Stomach (tissue), 9 donors: ENCODE measurements around the gene CIZ1. TPM values are rescaled to one million over a fixed set of nuclear protein-coding genes. Genes with fewer than 3 reads are reported as not detected.
A peak's percentile ranks its signal among the peaks of the same experiment; 100 is the strongest.

Source experiments
- DNase-seq, 2 donors: peaks; one replicate each; pipeline versions ENCODE4 v3.0.0 to v3.0.0-alpha.2; 2013 to 2019
- H3K27ac ChIP-seq, 5 donors: fragments of 200-600 bp in 4 of 5; sonication (generic) in 4 of 5; one replicate each; pipeline ENCODE4 v1.5.1; 2013 to 2019; ENCODE audit warnings: mild to moderate bottlenecking in 1 of 5, moderate library complexity in 1 of 5
- H3K27me3 ChIP-seq, 3 donors: fragments of 200-600 bp; sonication (generic); one replicate each; pipeline ENCODE4 v1.5.1; 2017 to 2019; ENCODE audit warnings: mixed run types in 1 of 3
- H3K36me3 ChIP-seq, 4 donors: fragments of 200-600 bp; sonication (generic); 1 replicate in 3 of 4; 2 replicates in 1 of 4; pipeline ENCODE4 v1.5.1; 2016 to 2019
- H3K4me1 ChIP-seq, 4 donors: fragments of 200-600 bp; sonication (generic); one replicate each; pipeline ENCODE4 v1.5.1; 2016 to 2019
- H3K4me3 ChIP-seq, 4 donors: fragments of 200-600 bp; sonication (generic) in 3 of 4; one replicate each; pipeline ENCODE4 v1.5.1; 2016 to 2019; ENCODE audit warnings: mild to moderate bottlenecking in 1 of 4
- H3K9me3 ChIP-seq, 4 donors: fragments of 200-600 bp; sonication (generic); one replicate each; pipeline ENCODE4 v1.5.1; 2016 to 2019
- EP300 ChIP-seq: sonication (generic); formaldehyde crosslinking; IDR thresholded peaks from one replicate; pipeline ENCODE4 v1.6.1; 2017; ENCODE audit warnings: antibody characterized with exemption
- POLR2A ChIP-seq, 4 donors: fragments of 450-650 bp; IDR thresholded peaks; one replicate each; pipeline ENCODE4 v1.6.1; 2016; ENCODE audit warnings: antibody characterized with exemption in 4 of 4, control low read depth in 2 of 4, mild to moderate bottlenecking in 1 of 4, moderate library complexity in 1 of 4
- POLR2AphosphoS5 ChIP-seq, 3 donors: sonication (generic); formaldehyde crosslinking; IDR thresholded peaks; one replicate each; pipeline ENCODE4 v1.6.1; 2016; ENCODE audit warnings: antibody characterized with exemption in 3 of 3
- WGBS, 5 donors: extraction: QIAGEN DNeasy Blood & Tissue Kit in 3 of 5; methylation state at CpG; one replicate each; pipeline versions ENCODE4 v1.1.5 to v1.1.7; 2013 to 2018; 5-methylcytosine and 5-hydroxymethylcytosine counted together
- intact Hi-C: fragments of 100-400 bp; cut with DNase I; formaldehyde crosslinking; loops from one replicate; pipeline ENCODE4 v1.15.1; 2023; ENCODE audit warnings: low total_unique reads
- polyA plus RNA-seq, 3 donors: library from polyadenylated mRNA; stranded (reverse); fragments of 200-250 nt; gene quantifications; one replicate each; pipeline ENCODE4 v1.2.3, GENCODE V29; 2013
- total RNA-seq, 5 donors: library from RNA; depleted of rRNA; stranded (reverse); fragments of >200 nt; gene quantifications; one replicate each; pipeline versions ENCODE4 v1.1.0 to v1.2.3, GENCODE V29; 2014 to 2016
- TF ChIP-seq, protein P1 (sequence below), 7 experiments: fragments of 450-650 bp in 4 of 7; fragments of 200-600 bp in 3 of 7; sonication (generic) in 3 of 7; IDR thresholded peaks; one replicate each; pipeline ENCODE4 v1.5.1; 2016 to 2019; ENCODE audit warnings: antibody characterized with exemption in 7 of 7, control low read depth in 2 of 7, mild to moderate bottlenecking in 1 of 7
- donor health status: healthy with polysubstance abuse.
- donor health status: Bipolar disorder and iron deficiency.
- donor health status: healthy.

The CIZ1 gene
- total and polyA plus RNA-seq, 8 donors = 15.2 to 217 (median 55.6) TPM

GRCh38 chr9:128202648-128203023, 11.3 kb upstream of the CIZ1 start:
- 11 to 26% (median 16%) methylated on average over 2 of the region's 2 CpGs for WGBS, 5 donors
- Histone ChIP-seq H3K36me3 (no peaks in the 10 kb centered on the region), H3K9me3 (no peaks in the 10 kb centered on the region), H3K27ac (peak overlapping the region in 1 of 5 donors; percentile 58), H3K4me1 (peaks cover 11 to 18% (median 15%) of the 10 kb centered on the region in 4 donors), H3K27me3 (peaks cover 6 to 39% (median 26%) of the 10 kb centered on the region in 3 donors), H3K4me3 (peak overlapping the region; percentile 60 to 89 (median 68))
- DNase-seq = no peak
- TF ChIP-seq EP300 (no peak), POLR2A (IDR thresholded peaks at IDR 0.05) (no peak), POLR2AphosphoS5 (IDR thresholded peaks at IDR 0.05) (no peak)
- TF ChIP-seq, protein P1, sequence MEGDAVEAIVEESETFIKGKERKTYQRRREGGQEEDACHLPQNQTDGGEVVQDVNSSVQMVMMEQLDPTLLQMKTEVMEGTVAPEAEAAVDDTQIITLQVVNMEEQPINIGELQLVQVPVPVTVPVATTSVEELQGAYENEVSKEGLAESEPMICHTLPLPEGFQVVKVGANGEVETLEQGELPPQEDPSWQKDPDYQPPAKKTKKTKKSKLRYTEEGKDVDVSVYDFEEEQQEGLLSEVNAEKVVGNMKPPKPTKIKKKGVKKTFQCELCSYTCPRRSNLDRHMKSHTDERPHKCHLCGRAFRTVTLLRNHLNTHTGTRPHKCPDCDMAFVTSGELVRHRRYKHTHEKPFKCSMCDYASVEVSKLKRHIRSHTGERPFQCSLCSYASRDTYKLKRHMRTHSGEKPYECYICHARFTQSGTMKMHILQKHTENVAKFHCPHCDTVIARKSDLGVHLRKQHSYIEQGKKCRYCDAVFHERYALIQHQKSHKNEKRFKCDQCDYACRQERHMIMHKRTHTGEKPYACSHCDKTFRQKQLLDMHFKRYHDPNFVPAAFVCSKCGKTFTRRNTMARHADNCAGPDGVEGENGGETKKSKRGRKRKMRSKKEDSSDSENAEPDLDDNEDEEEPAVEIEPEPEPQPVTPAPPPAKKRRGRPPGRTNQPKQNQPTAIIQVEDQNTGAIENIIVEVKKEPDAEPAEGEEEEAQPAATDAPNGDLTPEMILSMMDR (IDR thresholded peaks at IDR 0.05) = no peak
- intact Hi-C loops = no loop called here

DNA sequence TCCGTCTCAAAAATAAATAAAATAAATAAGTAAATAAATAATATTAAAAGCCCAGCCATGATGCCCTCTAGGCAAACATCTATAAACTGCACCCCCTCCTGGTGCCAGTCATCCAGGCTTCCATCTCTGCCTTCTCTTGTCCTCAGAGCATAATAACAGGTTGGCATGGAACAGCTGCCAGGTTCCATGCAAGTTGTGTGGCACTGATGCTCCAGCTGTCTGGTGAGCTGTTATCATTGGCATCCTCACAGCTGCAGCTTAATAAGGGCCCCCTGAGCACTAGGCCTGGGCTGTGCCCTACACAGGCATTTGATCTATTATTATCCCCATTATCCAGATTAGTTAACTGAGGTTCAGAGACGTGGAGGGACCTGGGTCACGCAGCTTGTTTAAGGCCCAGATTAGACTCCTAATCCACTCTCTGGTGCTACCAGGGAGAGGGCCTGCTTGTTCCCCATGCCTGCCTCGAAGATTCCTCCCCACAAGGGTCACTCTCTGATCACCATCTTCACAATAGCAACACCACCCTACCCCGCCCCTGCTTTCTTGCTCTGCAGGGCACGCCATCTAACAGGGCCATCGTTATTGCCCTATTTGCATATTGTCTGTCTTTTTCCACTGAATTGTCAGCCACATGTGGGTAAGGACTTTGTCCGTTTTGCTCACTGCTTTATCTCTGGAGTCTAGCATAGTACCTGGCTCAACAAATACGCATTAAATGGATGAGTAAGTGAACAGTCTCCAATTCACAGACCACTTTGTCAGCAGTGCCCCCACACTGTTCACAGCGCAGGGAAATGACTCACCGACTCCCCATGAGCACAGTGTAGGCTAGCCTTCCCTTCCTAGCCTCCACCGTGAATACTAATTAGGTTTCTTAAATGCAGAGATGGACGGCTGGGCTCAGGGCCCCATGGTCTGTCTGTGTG, 10.3 kb upstream of the CIZ1 start:
- H3K9me3 ChIP-seq = no peaks in the 10 kb centered on the region
- intact Hi-C loops = no loop called here
- DNase-seq = no peak
- WGBS, 5 donors = 82 to 87% (median 86%) methylated on average over 13 of the region's 13 CpGs
- H3K4me3 ChIP-seq = no peak overlapping the region
- TF ChIP-seq EP300 (no peak), POLR2AphosphoS5 (IDR thresholded peaks at IDR 0.05) (no peak), POLR2A (IDR thresholded peaks at IDR 0.05) (no peak)
- TF ChIP-seq, protein P1 (IDR thresholded peaks at IDR 0.05) = no peak
- H3K27me3 ChIP-seq = peaks cover 6 to 35% (median 26%) of the 10 kb centered on the region in 3 donors
- peaks cover 11 to 18% (median 15%) of the 10 kb centered on the region in 4 donors for H3K4me1 ChIP-seq
- peaks cover 0 to 4% (median 0%) of the 10 kb centered on the region in 4 donors for H3K36me3 ChIP-seq
- no peak overlapping the region for H3K27ac ChIP-seq

DNA sequence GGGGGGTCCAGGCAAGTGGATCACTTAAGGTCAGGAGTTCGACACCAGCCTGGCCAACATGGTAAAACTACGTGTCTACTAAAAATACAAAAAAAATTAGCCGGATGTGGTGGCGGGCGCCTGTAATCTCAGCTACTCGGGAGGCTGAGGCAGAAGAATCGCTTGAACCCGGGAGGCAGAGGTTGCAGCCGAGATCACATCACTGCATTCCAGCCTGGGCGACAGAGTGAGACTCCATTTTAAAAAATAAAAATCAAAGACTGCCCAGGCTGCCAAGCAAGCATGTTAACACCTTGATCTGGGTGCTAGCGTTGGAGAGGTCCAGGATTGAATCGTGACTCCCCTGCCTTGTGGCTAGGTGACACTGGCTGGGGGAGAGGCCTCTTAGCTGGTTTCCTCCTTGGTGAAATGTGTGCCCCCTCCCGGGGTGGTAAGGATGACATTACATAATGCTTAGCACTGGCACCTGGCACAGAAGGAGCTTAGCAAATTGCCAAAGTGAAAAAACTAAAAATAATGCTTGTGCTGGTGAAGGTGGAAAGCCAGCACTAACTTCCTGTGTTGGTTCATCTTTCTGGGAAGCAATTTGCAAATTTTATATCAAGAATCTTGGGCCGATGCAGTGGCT, 2.2 kb upstream of the CIZ1 start:
- H3K9me3 ChIP-seq = no peaks in the 10 kb centered on the region
- H3K27me3 ChIP-seq = no peaks in the 10 kb centered on the region
- intact Hi-C loops = no loop called here
- H3K27ac ChIP-seq = peak overlapping the region; percentile 88 to 97 (median 94)
- 82 to 86% (median 83%) methylated on average over 14 of the region's 14 CpGs for WGBS, 5 donors
- H3K36me3 ChIP-seq = peaks cover 0 to 13% (median 9%) of the 10 kb centered on the region in 4 donors
- TF ChIP-seq, protein P1 (IDR thresholded peaks at IDR 0.05) = no peak
- TF ChIP-seq POLR2AphosphoS5 (IDR thresholded peaks at IDR 0.05) = no peak
- no peak for TF ChIP-seq POLR2A (IDR thresholded peaks at IDR 0.05)
- no peak for TF ChIP-seq EP300
- H3K4me3 ChIP-seq = peak overlapping the region in 2 of 4 donors; percentile 66 to 96
- peaks cover 20 to 40% (median 30%) of the 10 kb centered on the region in 4 donors for H3K4me1 ChIP-seq
- no peak for DNase-seq

GRCh38 chr9:128192601-128193371, 1.4 kb upstream of the CIZ1 start:
- intact Hi-C loops = no loop called here
- H3K27ac ChIP-seq = peak overlapping the region; percentile 88 to 97 (median 94)
- H3K4me1 ChIP-seq = peaks cover 20 to 40% (median 30%) of the 10 kb centered on the region in 4 donors
- TF ChIP-seq POLR2A (IDR thresholded peaks at IDR 0.05) (no peak), POLR2AphosphoS5 (IDR thresholded peaks at IDR 0.05) (peak; percentile 76 to 94 (median 77)), EP300 (no peak)
- TF ChIP-seq, protein P1 (IDR thresholded peaks at IDR 0.05) = peak in 1 of 7 experiments; percentile 29
- WGBS, 5 donors = 9 to 16% (median 13%) methylated on average over 36 to 56 of the region's 56 CpGs
- peak; percentile 87 to 94 for DNase-seq
- no peaks in the 10 kb centered on the region for H3K27me3 ChIP-seq
- no peaks in the 10 kb centered on the region for H3K9me3 ChIP-seq
- peaks cover 0 to 19% (median 15%) of the 10 kb centered on the region in 4 donors for H3K36me3 ChIP-seq
- H3K4me3 ChIP-seq = peak overlapping the region; percentile 66 to 97 (median 86)
